ENCODE data around the gene FAM89B.

- no peak for TF ChIP-seq SP2 (IDR thresholded peaks at IDR 0.05; ENCODE audit: low read length)
- TF ChIP-seq, protein P1, sequence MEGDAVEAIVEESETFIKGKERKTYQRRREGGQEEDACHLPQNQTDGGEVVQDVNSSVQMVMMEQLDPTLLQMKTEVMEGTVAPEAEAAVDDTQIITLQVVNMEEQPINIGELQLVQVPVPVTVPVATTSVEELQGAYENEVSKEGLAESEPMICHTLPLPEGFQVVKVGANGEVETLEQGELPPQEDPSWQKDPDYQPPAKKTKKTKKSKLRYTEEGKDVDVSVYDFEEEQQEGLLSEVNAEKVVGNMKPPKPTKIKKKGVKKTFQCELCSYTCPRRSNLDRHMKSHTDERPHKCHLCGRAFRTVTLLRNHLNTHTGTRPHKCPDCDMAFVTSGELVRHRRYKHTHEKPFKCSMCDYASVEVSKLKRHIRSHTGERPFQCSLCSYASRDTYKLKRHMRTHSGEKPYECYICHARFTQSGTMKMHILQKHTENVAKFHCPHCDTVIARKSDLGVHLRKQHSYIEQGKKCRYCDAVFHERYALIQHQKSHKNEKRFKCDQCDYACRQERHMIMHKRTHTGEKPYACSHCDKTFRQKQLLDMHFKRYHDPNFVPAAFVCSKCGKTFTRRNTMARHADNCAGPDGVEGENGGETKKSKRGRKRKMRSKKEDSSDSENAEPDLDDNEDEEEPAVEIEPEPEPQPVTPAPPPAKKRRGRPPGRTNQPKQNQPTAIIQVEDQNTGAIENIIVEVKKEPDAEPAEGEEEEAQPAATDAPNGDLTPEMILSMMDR (IDR thresholded peaks at IDR 0.05; ENCODE audit: control extremely low read depth in 1 of 3, insufficient read depth in 1 of 3, low read depth in 1 of 3, low read length in 3 of 3) = peak in 2 of 3 experiments; percentile 74 to 84; a peak in 3 of 4 replicates
- no peak for TF ChIP-seq EZH2 (IDR thresholded peaks at IDR 0.05; ENCODE audit: low read depth, low read length, severe bottlenecking)
- TF ChIP-seq YY1 (IDR thresholded peaks at IDR 0.05; ENCODE audit: low read depth, low read length) = no peak
- TF ChIP-seq POLR2AphosphoS5 (IDR thresholded peaks at IDR 0.05; ENCODE audit: low read depth, low read length) = no peak
- TF ChIP-seq POLR2A (IDR thresholded peaks at IDR 0.05; ENCODE audit: control extremely low read depth in 1 of 2, low read depth in 2 of 2, low read length in 2 of 2) = no peak
- no peak for TF ChIP-seq EP300 (IDR thresholded peaks at IDR 0.05; ENCODE audit: borderline replicate concordance in 1 of 2, low read depth in 2 of 2, low read length in 2 of 2)
- TF ChIP-seq ZNF274 (IDR thresholded peaks at IDR 0.05; ENCODE audit: borderline replicate concordance, extremely low read depth, low read length) = no peak
- TF ChIP-seq RFX5 (IDR thresholded peaks at IDR 0.05; ENCODE audit: borderline replicate concordance, low read depth, low read length) = no peak
- TF ChIP-seq, protein P2, sequence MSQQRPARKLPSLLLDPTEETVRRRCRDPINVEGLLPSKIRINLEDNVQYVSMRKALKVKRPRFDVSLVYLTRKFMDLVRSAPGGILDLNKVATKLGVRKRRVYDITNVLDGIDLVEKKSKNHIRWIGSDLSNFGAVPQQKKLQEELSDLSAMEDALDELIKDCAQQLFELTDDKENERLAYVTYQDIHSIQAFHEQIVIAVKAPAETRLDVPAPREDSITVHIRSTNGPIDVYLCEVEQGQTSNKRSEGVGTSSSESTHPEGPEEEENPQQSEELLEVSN (IDR thresholded peaks at IDR 0.05) = no peak
- TF ChIP-seq, protein P3, sequence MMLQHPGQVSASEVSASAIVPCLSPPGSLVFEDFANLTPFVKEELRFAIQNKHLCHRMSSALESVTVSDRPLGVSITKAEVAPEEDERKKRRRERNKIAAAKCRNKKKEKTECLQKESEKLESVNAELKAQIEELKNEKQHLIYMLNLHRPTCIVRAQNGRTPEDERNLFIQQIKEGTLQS (IDR thresholded peaks at IDR 0.05; ENCODE audit: insufficient read depth, low read depth, low read length) = no peak
Measured at GRCh38 chr11:65551572-65552387, 20.6 kb upstream of the FAM89B start.

All from H1 (cell line).